Measurements from ENCODE around the gene WASL. TPM values are rescaled to one million over a fixed set of nuclear protein-coding genes. Genes with fewer than 3 reads are reported as not detected.

WASL gene
- total and polyA plus RNA-seq, 7 donors: 17.6 to 37.8 (median 31.0) TPM

- Histone ChIP-seq H3K4me3 (no peak overlapping the region), H3K4me1 (peaks cover 52% of the 10 kb centered on the region), H3K27me3 (ENCODE audit: insufficient read depth in 3 of 3, low read length in 2 of 3) (no peaks in the 10 kb centered on the region), H3K9me3 (no peaks in the 10 kb centered on the region), H3K27ac (peak overlapping the region; percentile 81), H3K36me3 (ENCODE audit: insufficient read depth in 1 of 2, low read depth in 1 of 2) (peaks cover 0 to 25% of the 10 kb centered on the region in 2 donors)
- intact Hi-C loops (cut with DNase I): loop anchor here (5.0 to 10.0 kb wide), 4 partner anchors 47 to 186 kb away; partner anchors contain the start of gene WASL (in 1 of the 2)
- 26 to 33% (median 27%) methylated on average over 2 of the region's 2 CpGs for WGBS, 3 donors
- no peak for TF ChIP-seq CTCF (IDR thresholded peaks at IDR 0.05)
- DNase-seq (no peak), ATAC-seq (peak; percentile 66 to 89 (median 86))
Measured at GRCh38 chr7:123681561-123681960, 67.2 kb downstream of the WASL start.

GRCh38 chr7:123680580-123680979, 68.2 kb downstream of the WASL start:
- ATAC-seq (peak in 2 of 4 donors; percentile 19 to 29), DNase-seq (no peak)
- TF ChIP-seq CTCF (IDR thresholded peaks at IDR 0.05): no peak
- 67 to 80% (median 78%) methylated on average over 3 of the region's 3 CpGs for WGBS, 3 donors
- Histone ChIP-seq H3K27me3 (ENCODE audit: insufficient read depth in 3 of 3, low read length in 2 of 3) (no peaks in the 10 kb centered on the region), H3K9me3 (no peaks in the 10 kb centered on the region), H3K4me3 (no peak overlapping the region), H3K27ac (peak overlapping the region; percentile 81), H3K4me1 (peaks cover 61% of the 10 kb centered on the region), H3K36me3 (ENCODE audit: insufficient read depth in 1 of 2, low read depth in 1 of 2) (peaks cover 0 to 18% of the 10 kb centered on the region in 2 donors)
- intact Hi-C loops (cut with DNase I): loop anchor here (5.0 to 10.0 kb wide), 4 partner anchors 46 to 187 kb away; partner anchors contain the start of gene WASL (in 1 of the 2)

GRCh38 chr7:123679614-123680013, 69.2 kb downstream of the WASL start:
- H3K27ac ChIP-seq: peak overlapping the region; percentile 81
- H3K27me3 ChIP-seq (ENCODE audit: insufficient read depth in 3 of 3, low read length in 2 of 3): no peaks in the 10 kb centered on the region
- no peaks in the 10 kb centered on the region for H3K9me3 ChIP-seq
- H3K4me3 ChIP-seq: no peak overlapping the region
- TF ChIP-seq CTCF (IDR thresholded peaks at IDR 0.05): no peak
- DNase-seq (no peak), ATAC-seq (peak; percentile 71 to 85 (median 80))
- 27 to 47% (median 30%) methylated on average over 3 of the region's 3 CpGs for WGBS, 3 donors
- peaks cover 0 to 13% of the 10 kb centered on the region in 2 donors for H3K36me3 ChIP-seq (ENCODE audit: insufficient read depth in 1 of 2, low read depth in 1 of 2)
- peaks cover 71% of the 10 kb centered on the region for H3K4me1 ChIP-seq
- intact Hi-C loops (cut with DNase I): loop anchor here (5.0 to 10.0 kb wide), 5 partner anchors 42 to 188 kb away; partner anchors contain the start of gene WASL (in 1 of the 2)

- no peak for TF ChIP-seq CTCF (IDR thresholded peaks at IDR 0.05)
- ATAC-seq: no peak
- Histone ChIP-seq H3K9me3 (no peaks in the 10 kb centered on the region), H3K4me3 (no peak overlapping the region), H3K4me1 (peaks cover 80% of the 10 kb centered on the region), H3K27ac (peak overlapping the region; percentile 90), H3K27me3 (ENCODE audit: insufficient read depth in 3 of 3, low read length in 2 of 3) (no peaks in the 10 kb centered on the region), H3K36me3 (ENCODE audit: insufficient read depth in 1 of 2, low read depth in 1 of 2) (no peaks in the 10 kb centered on the region)
- no peak for DNase-seq
- WGBS, 3 donors: 70 to 83% (median 76%) methylated on average over 2 of the region's 2 CpGs
- intact Hi-C loops (cut with DNase I): loop anchor here in 1 of 2 donors (5.0 kb wide), 1 partner anchor 40 kb away; no protein-coding TSS in a partner anchor
Measured at GRCh38 chr7:123677061-123677715, 71.6 kb downstream of the WASL start.

All from psoas muscle (tissue), 8 donors.